NCI-H345 (cell line): ENCODE measurements around the gene FAAP100.

Experiments
- DNase-seq: peaks from one replicate; lab custom pipeline; 2025; lab: John Stamatoyannopoulos, UW

Gene FAAP100

DNA sequence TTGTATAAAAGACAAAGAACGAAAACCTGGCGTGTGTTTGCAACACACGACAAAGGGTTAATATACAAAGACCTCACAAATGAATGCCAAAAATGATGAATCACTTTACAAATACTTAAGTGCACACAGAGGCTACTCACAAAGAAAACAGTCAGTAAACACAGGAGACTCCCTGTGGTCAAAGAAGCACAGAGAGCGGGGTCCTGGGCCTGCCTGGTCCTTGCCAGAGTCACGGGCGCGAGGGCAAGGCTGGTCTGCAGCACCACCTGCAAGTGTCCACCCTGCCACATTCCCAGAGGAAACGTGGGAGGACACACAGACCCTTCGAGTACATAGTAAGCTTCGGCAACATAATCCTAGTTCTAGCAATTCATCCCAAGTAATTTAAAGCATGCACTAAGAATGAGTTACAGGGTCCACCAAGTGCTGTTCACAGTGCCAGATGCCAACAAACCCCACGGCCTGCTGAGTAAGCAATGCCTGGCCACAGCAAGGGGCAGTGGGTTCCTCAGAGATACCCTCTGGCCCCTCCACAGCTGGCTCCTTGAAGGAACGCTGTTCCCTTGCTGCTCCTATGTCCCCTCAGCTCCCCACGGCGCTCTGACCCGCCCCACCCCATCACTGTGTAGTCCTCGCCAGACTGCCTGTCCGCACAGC, 24.6 kb upstream of the FAAP100 start:
- DNase-seq, result no peak

DNA sequence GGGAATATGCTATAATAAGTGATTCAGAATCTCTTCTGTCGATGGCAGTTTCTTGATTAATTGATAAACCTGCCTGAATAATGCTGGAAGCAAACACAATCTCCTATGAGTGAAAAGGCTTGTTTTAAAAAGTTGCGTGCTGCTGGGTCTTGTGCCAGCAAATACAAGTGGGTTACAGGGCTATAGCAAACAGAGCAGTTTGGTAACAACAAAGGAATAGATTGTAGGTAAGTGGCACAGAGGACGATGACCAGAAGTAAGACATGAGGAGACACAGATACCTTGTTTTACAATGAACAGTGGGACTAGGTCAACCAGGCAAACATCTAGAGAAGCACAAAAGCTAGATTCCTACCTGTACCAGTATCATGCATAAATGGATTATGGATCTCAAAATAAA, 23.7 kb upstream of the FAAP100 start:
- no peak for DNase-seq

DNA sequence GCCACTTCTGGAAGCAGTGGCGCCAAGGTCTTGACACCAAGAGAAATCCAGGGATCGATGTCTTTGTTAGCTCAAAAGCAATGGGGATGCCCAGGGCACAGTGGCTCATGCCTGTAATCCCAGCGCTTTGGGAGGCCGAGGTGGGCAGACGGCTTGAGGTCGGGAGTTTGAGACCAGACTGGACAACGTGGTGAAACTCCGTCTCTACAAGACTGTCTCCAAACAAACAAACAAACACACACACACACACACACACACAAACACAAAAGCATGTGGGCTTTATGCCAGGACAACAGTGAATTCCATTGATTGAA, 22.4 kb upstream of the FAAP100 start:
- no peak for DNase-seq

DNA sequence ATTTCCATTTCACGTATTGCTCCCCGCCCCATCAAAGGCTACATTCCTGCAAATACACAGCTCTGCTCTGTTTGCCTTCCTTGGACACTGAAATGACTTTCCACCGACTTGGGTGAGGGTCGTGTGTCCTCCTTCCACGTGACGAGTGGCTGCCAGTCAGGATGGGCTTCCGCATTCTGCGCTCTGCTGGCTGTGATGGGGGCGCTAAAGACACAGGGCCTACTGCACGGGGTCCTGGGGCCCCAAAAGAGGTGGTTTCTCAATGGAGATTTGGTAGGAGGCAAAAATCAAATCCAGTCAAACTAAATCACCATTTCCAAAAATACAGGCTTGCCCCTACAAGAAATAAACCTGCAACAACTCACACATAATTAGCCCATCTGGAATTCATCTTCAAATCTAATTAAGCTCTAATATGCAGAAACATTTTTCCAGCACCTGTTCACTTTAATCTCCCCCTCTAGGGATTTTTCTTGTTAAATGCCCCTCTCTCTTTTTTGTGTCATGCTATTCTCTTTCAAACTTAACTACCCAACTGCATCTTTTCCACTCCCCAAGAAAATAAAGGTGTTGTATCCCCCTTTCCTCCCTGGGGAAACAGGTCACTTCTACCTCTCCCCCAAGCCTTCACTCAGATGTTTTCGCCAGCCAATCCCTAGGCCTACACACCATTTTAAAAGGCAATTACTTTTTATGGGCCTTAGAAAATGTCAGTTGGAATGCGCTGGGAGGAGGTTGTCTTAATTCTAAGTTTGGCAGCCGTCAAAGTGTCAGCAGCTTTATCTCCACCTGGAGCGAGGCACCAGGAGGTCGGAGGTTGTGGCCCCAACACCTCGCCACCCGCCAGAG, 21.9 kb upstream of the FAAP100 start:
- no peak for DNase-seq

DNA sequence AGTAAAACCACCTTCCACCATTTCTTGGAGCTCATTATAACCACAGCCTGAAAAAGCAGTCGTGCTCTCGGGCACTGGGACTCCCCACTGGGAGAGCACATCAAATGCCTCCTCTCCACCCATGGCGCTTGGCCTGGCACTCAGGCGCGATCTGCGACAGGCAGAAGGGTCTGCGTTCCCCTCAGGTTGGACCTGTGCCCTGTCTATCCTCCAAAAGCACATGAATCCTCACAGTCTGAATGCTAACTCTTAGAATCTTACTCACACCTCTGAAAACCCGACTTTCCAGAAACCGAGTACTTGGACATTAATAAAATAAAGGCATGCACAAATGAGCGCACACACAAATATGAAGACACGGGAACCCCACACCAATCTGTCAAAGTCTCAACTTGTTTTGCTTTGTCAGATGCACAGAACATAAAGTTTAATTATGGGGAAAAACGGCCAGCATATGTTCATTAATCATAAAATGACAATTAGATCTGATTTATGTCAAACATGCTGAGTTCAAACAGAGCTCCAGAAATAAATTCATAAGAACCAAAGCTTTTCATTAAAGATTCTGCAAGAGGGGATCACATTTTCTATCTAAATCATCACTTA, 20.5 kb upstream of the FAAP100 start:
- no peak for DNase-seq

DNA sequence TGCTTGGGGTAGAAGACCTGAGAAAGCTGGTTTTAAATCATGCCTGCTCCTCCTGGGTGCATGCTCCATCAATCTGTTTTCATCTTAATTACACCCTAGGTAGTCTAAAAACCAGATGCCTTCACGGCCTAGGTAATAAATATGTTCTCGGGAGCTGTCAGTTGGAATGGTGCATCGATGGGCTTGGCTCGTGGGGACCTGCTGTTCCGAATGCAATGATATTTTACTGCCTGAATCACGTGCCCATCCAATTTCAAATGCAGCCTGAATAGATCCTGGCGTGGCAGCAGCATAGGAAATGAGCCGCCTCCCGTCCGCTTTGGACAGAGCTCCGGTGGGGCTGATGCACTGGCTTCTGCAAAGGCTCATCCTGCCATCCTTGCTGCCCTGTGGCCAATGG, 18.8 kb upstream of the FAAP100 start:
- DNase-seq, result no peak

DNA sequence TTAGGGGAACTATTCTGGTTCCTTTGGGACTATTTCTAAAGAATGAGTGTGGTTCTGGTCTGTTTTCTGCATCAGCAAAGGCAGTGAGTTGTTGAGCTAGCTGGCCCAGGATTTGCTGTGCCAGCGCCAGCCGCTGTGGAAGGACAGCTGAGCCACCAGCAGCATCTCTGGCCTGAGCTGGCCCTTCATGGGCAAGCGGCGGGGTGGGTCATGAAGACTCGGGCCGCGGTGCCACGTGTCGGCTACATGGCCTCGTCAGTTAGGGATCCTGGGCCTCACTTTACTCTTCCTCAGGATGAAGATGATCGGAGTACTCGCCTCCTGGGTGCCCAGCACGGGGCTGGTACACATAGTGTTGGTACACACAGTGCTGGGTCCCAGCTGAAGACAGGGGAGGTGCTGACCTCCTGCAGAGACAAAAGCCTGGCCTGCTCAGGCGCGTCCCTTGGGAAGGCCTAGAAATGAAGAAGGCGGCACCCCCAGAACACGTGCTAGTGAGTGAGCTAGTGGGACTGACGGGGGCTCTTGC, 17.9 kb upstream of the FAAP100 start:
- DNase-seq, result no peak

DNA sequence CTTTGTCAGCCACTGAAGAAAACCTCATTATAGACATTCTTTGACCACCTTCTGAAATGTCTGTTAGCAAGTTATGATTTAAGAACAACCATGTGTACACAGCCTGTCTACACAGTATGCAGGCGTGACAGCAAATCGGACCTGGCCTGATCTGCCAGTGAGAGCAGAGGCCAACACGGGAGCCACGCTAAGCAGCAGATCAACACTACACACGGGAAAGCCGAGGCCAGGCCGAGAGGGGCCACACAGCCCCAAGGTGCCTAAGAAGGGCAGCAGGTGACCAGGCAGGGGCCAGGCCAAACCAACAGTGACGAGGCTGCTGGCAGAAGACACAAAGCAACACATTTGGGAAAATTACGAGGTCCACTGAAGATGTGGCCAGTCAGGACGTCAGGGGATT, 16.3 kb upstream of the FAAP100 start:
- DNase-seq, result no peak

DNA sequence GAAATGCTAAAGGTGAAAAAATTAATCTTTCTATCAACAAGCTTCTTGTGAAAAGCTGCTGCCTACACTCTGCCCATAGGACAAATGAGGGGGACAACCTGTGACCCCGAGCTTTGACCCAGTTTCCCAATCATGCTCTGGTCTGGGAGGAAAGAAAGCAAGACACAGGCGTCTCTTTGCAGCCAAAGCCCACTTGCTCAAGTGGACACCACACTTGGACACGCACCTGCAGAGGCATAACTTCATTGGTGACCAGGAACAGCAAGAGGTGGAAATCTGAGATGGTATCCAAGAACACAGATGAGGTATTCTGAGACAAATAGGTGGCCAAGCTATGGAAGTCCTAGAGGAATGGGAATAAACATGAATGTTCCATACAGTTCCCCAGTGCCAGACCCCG, 15.0 kb upstream of the FAAP100 start:
- DNase-seq, result no peak

DNA sequence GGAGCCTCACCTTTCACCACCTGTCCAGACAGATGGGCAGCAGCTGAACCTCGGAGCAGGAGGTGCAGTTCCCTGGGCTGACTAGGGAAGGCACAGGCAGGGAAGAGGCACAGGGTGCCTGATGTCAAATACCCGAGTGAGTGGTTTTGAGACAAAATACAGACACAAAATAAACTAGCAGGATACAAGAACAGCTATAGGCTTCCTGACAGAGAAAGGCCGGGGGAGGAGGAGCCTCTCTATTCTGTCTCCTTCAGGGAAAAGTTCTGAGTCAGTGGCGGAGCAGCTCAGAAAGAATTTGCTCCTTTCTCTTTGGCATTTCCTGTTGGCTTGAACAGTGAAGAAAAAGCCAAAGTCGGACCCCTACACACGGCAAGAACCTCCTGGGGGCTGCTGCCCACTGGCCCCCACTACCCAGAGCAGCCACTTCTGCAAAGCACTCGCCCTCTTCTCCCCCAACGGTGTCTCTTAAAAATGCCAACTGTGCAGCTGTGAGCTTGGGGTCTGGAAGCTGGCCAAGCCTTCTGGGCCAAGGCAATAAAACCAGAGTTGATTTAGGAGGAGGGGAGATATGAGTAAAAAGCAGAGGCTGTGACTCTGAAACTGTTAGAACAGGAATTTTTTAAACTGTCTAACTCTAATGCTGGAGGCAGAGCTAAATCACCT, 14.4 kb upstream of the FAAP100 start:
- peak; percentile 43 for DNase-seq

DNA sequence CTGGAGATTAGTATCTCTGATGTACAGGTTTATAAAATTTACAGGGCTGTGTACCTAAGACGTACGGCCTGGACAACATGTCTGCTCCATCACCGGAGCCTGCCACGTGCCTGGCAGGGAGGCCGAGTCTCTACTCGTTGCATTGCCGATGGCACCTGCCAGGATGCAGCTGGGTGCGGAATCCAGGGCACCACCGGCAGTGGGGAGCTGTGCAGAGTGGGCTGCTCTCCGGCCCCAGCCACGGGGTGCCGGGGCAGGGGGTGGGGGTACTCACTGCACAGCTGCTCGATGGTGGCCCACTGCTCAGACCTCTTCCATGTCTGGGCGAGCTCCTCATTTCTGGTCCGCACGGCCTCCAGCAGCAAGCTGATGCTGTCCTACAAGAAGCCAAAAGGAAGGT, 13.1 kb upstream of the FAAP100 start:
- no peak for DNase-seq

DNA sequence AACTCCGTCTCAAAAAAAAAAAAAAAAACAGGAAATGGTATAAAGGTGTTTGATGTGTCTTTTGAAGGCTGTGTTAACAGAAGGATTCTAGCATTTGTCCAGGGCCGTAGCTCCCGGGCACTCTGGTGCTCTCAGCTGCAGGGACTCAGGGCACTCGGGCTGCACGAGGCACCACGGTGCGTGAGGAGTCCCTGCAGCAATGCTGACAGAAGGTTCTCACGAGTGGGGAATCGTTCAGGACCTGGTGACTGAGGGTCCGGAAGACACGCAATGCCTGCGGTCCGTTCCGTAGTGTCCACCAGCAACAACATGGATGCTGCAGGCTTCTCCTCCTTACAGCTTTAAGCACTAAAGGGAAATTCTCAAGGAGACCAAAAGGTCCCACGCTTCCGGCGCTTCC, 12.6 kb upstream of the FAAP100 start:
- DNase-seq, result no peak

DNA sequence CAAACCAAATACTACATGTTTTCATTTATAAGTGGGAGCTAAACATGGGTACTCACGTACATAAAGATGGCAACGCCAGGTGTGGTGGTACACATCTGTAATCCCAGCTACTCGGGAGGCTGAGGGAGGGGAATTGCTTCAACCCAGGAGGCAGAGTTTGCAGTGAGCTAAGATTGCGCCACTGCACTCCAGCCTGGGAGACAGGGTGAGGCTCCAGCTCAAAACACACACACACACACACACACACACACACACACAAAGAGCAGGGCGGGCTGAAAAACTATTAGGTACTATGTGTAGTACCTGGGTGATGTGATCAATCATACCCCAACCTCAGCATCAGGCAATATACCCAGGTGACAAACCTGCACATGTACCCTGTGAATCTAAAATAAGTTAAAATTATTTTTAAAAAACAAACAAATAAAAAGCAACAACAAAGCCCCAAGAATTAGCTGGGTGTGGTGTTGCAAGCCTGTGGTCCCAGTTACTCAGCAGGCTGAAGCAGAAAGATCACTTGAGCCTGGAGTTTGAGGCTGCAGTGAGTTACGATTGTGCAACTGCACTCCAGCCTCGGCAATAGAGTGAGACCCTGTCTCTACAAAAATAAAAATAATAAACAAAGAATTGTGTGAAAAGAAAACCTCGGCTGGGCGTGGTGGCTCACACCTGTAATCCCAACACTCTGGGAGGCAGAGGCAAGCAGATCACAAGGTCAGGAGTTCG, 11.9 kb upstream of the FAAP100 start:
- DNase-seq, result no peak

DNA sequence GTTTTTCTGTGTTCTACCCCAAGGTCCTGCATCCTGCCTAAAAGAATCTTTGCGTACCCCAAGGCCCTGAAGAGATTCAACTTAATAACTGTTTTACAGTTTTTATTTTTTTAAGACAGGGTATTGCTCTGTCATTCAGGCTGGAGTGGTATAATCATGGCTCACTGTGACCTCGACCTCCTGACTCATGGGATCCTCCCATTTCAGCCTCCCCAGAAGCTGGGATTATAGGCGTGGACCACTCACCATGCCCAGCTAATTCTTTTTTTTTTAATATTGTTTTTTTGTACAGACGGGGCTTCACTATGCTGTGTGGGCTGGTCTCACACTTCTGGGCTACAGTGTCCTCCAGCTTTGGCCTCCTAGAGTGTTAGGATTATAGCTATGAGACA, 9.3 kb upstream of the FAAP100 start:
- no peak for DNase-seq

DNA sequence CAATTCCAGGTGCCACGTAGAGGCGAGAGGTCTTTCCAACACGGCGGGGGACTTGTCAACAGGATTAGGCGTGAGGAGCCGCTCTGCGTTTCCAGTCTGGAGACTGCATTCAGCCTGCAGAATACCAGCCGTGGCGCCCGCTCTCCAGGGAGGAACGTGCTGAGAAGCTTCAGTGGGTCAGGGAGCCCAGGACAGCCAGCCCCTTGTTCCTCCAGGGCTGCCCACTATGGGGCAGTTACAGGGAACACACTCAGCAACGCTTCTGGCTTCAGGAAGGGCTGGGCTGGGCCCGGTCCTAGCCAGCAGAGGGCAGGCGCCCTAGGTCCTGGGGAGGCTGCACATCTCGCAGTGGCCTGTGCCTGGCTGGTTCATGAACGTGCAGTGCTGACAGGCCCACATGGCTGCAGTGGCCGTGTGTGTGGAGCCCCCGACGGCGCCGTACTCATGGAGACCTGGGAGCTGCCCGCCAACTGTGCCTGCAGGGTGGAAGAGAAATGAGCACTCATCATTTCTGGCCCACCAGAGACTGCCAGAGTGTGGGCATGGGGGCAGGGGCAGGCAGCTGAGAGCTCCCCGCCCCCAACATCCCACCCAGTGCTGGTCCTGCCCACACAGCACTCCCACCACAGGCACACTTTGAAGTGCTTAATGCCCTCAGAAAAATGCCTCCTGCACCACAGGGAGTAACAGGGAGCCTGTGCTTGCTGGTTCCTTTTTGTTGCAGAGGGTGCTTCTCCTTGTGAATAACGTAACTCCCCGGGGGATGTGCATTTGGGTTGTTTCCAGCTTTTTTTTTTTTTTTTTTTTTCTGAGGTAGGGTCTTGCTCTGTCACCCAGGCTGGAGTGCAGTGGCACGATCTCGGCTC, 7.0 kb upstream of the FAAP100 start:
- no peak for DNase-seq

DNA sequence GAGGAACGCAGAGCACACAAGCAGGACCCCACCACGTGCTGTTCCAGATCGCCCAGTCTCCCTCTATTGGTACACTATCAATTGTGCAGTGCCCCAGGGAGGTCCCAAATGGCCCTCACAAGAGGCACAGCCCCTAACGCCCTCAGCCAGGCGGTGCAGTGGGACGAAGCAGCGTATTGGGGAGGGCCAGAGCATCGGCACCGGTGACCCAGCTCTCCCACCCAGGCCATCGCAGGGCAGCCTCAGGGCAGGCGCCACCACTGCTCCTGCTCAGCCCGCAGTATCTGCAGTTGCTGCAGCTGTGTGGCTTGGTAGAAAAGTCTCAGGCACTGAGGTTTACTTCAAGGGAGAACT, 5.9 kb upstream of the FAAP100 start:
- no peak for DNase-seq

DNA sequence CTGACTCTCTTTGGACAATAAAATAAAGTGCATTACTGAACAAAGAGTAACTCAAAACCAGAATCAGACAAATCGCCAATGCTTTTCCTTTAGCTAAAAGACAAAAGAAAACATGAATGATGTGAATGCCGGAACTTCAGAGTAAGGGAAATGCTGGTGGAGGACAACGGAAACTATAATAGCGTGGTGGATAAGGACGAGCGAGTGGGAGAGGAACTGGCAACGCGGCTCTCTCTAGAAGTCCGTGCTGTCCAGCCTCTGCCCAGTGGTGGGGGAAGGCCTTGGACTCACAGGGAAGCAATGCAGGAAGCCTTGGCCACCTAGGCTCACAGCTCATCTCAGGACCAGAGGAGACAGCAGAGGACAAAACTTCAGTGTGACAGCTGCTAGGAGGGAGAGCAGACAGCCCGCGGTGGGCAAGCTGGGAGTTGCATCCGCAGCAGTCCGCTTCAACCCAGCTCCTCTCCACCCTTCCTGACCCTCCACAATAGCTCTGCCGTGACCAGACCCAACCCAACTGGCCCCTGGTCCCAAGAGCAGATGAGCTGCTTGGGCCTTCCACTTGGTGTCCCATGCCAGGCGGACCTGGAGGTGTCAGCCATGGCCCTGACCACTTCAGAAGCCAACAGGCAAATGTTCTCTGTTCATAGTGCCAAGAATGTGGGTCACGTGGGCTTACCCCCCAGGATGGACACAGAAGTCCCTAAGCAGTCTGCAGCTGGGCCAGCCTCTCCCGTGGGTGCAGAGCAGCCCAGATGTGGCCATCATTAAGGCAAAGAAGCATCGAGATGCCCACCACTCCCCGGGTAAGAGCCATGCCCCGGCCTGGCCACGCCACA, 5.3 kb upstream of the FAAP100 start:
- DNase-seq, result no peak

DNA sequence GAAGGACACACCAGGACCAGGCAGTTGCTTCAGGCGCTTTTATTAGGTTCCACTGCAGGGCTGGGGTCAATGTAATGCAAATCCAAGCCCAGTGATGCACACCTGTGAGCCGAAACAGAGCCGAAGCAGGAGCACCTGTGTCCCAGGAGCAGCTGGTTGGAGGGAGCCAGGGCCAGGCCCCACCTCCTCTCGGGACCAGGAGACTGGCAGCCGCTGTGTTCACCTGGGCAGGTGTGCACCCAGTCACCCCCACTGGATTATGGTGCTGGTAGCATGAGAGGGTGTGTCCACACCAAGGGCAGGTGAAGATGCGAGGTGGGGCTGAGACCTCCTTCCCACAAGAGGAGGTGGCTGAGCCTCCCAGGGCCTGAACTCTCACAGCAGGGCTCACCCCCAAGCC, 4.7 kb upstream of the FAAP100 start:
- no peak for DNase-seq

DNA sequence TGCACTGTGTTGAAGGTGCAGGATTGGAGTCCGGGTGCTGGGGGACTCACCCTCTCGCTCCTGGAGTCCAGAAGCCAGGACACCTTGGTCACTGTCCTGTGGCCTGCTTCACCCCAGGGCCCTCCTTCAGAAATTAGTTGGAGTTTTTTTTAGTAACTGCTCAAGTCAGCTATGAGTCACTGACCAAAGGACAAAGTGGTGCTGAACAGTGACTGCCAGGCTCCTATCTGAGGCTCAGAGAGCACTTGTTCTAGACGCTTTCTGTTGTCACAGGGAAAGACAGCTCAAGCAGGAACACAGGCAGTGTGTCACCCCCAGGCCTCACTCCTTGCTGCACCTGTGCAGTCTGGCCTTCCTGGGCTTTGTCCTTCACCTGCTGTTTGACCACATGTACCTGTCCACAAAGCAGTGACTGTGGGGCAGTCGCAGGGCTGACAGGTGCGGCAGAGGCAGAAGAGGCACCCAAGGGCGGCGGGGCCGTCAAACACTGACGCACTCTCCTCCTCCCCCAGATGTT, 4.1 kb upstream of the FAAP100 start:
- no peak for DNase-seq

DNA sequence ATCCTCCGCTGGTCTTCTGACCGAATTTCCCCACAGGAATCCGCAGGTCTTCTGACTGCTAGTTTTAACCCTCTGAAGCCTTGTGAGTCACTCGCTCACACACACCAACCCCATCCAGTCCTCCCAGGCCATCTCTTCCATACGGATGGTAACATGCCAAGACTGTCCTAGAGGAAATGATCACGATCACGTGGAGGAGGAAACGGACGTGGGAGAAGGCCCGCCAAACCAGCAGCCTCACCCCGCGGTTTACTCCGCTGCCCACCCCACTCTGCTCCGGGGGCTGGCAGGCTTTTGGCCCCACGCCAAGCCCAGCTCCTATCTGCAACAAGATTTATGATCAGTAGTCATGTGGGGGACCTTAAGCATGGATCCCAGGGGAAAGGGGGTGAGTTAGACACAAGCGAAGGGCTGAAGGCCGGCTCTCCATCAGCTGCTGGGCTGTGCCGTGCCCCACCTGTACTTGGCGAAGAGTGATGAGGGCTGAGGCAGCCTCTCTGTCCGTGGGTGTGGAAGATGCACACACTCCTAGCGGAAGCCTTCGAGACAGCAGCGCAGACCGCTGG, 1.5 kb upstream of the FAAP100 start:
- no peak for DNase-seq
